Measurements from ENCODE around the gene LRMDA. TPM values are rescaled to one million over a fixed set of nuclear protein-coding genes. Genes with fewer than 3 reads are reported as not detected.

LRMDA gene
- total and polyA plus RNA-seq, 2 of the 8 experiments (the other 6 are each of a cell fraction or from before 2014, with no cell fraction given): 0.86 to 2.8 TPM

DNA sequence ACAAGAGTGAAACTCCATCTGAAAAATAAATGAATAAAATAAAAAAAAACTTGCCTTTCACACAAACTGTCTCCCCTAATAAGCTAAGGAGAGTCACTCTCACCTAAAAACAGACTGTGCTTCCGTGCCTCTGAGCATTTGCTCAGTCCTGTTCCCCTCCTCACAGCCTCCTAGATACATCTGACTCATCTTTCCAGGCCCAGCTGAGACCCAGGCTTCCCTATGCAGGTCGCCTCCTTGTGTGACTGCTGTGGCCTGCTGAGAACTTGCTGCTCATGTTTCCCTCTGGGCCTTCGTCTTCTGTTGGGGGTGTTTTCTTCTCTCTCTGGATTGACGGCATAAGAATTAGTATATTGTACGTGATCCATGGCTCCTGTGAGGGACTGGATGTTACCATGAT lies 777.7 kb downstream of the LRMDA start (continued):
- TF ChIP-seq SP1 (IDR thresholded peaks at IDR 0.05; ENCODE audit: low read depth, low read length) (no peak), KDM5A (IDR thresholded peaks at IDR 0.05; ENCODE audit: low read length) (no peak), CREB1 (IDR thresholded peaks at IDR 0.05) (no peak), USF2 (IDR thresholded peaks at IDR 0.05; ENCODE audit: low read length) (no peak), RNF2 (IDR thresholded peaks at IDR 0.05; ENCODE audit: borderline replicate concordance, low read depth, low read length, missing control alignments, poor library complexity, severe bottlenecking) (no peak), HDAC6 (IDR thresholded peaks at IDR 0.05; ENCODE audit: low read depth, low read length) (no peak)
- TF ChIP-seq, protein P1, sequence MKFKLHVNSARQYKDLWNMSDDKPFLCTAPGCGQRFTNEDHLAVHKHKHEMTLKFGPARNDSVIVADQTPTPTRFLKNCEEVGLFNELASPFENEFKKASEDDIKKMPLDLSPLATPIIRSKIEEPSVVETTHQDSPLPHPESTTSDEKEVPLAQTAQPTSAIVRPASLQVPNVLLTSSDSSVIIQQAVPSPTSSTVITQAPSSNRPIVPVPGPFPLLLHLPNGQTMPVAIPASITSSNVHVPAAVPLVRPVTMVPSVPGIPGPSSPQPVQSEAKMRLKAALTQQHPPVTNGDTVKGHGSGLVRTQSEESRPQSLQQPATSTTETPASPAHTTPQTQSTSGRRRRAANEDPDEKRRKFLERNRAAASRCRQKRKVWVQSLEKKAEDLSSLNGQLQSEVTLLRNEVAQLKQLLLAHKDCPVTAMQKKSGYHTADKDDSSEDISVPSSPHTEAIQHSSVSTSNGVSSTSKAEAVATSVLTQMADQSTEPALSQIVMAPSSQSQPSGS (IDR thresholded peaks at IDR 0.05; ENCODE audit: low read length): no peak
